Measurements from ENCODE around the gene ATP1B1.

- no peak for TF ChIP-seq CTCF (conservative IDR thresholded peaks at IDR 0.05; ENCODE audit: low read depth, low read length)
- no peak for TF ChIP-seq EZH2 (IDR thresholded peaks at IDR 0.05; ENCODE audit: borderline replicate concordance, low read depth, low read length, poor library complexity, severe bottlenecking)
These were observed 46.3 kb upstream of the ATP1B1 start for GRCh38 chr1:169060043-169060722.

All from A673 (cell line).